ENCODE measurements around the gene ASAP2. TPM values are rescaled to one million over a fixed set of nuclear protein-coding genes. Genes with fewer than 3 reads are reported as not detected.

The ASAP2 gene
- total RNA-seq, 3 donors from 2014 or later = 50.4 to 84.1 (median 50.5) TPM

DNA sequence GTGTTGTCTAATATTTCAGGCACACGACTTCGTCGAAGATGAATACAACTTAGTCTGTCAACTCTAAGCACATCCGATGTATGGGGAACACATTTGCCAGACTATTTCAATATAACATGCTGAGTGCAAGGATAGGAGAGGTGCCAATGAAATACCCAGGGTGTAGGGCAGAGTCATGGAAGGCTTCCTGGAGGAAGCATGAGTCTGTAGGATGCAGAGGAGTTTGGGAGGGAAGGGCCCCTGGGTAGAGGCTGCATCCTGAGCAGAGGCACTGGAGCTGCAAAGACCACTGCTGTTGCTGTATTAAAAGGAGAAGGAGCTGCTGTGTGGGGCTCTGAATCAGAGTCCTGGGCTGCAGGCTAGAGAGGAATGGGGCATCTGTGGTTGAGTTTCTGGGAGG is 89.9 kb downstream of the ASAP2 start:
- TF ChIP-seq, protein P1, sequence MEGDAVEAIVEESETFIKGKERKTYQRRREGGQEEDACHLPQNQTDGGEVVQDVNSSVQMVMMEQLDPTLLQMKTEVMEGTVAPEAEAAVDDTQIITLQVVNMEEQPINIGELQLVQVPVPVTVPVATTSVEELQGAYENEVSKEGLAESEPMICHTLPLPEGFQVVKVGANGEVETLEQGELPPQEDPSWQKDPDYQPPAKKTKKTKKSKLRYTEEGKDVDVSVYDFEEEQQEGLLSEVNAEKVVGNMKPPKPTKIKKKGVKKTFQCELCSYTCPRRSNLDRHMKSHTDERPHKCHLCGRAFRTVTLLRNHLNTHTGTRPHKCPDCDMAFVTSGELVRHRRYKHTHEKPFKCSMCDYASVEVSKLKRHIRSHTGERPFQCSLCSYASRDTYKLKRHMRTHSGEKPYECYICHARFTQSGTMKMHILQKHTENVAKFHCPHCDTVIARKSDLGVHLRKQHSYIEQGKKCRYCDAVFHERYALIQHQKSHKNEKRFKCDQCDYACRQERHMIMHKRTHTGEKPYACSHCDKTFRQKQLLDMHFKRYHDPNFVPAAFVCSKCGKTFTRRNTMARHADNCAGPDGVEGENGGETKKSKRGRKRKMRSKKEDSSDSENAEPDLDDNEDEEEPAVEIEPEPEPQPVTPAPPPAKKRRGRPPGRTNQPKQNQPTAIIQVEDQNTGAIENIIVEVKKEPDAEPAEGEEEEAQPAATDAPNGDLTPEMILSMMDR (IDR thresholded peaks at IDR 0.05) = no peak
- Histone ChIP-seq H3K9me3 (no peaks in the 10 kb centered on the region), H3K4me1 (ENCODE audit: low read depth) (no peaks in the 10 kb centered on the region), H3K4me3 (no peak overlapping the region), H3K36me3 (ENCODE audit: low read depth) (no peaks in the 10 kb centered on the region)
- intact Hi-C loops (cut with DNase I, micrococcal nuclease) = no loop called here
- no peak for DNase-seq
- no peak for ATAC-seq

- intact Hi-C loops (cut with DNase I, micrococcal nuclease) = no loop called here
- Histone ChIP-seq H3K4me3 (no peak overlapping the region), H3K9me3 (no peaks in the 10 kb centered on the region), H3K4me1 (ENCODE audit: low read depth) (no peaks in the 10 kb centered on the region), H3K36me3 (ENCODE audit: low read depth) (no peaks in the 10 kb centered on the region)
- TF ChIP-seq, protein P1 (IDR thresholded peaks at IDR 0.05) = no peak
- ATAC-seq = no peak
- no peak for DNase-seq
These were observed 90.5 kb downstream of the ASAP2 start for GRCh38 chr2:9297156-9297555.

- Histone ChIP-seq H3K36me3 (ENCODE audit: low read depth) (no peaks in the 10 kb centered on the region), H3K9me3 (no peaks in the 10 kb centered on the region), H3K4me1 (ENCODE audit: low read depth) (no peaks in the 10 kb centered on the region), H3K4me3 (no peak overlapping the region)
- TF ChIP-seq, protein P1 (IDR thresholded peaks at IDR 0.05) = no peak
- intact Hi-C loops (cut with DNase I, micrococcal nuclease) = no loop called here
- ATAC-seq (no peak), DNase-seq (no peak)
These were observed 91.2 kb downstream of the ASAP2 start for GRCh38 chr2:9297807-9298206.

DNA sequence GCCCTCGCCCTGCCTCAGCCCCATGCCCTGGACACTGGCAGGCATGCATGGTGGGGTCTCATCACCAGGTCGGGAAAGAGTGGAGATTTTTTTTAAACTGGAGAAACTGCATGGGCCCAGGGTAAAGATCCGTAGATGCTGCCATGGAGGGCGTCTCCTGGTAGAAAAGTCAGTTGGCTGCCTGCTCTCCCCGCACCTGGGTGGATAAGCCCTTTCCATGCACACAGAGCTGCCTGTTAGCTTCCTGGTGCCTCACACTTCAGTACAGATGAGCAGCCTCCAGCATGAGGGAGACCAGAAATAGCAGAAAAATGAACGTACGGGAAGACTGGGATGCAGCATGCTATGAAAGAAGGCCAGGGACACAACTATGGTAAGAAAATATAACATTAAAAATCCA is 92.0 kb downstream of the ASAP2 start:
- ATAC-seq (no peak), DNase-seq (no peak)
- Histone ChIP-seq H3K4me1 (ENCODE audit: low read depth) (no peaks in the 10 kb centered on the region), H3K36me3 (ENCODE audit: low read depth) (no peaks in the 10 kb centered on the region), H3K9me3 (no peaks in the 10 kb centered on the region), H3K4me3 (no peak overlapping the region)
- intact Hi-C loops (cut with DNase I, micrococcal nuclease) = no loop called here
- TF ChIP-seq, protein P1 (IDR thresholded peaks at IDR 0.05) = no peak

DNA sequence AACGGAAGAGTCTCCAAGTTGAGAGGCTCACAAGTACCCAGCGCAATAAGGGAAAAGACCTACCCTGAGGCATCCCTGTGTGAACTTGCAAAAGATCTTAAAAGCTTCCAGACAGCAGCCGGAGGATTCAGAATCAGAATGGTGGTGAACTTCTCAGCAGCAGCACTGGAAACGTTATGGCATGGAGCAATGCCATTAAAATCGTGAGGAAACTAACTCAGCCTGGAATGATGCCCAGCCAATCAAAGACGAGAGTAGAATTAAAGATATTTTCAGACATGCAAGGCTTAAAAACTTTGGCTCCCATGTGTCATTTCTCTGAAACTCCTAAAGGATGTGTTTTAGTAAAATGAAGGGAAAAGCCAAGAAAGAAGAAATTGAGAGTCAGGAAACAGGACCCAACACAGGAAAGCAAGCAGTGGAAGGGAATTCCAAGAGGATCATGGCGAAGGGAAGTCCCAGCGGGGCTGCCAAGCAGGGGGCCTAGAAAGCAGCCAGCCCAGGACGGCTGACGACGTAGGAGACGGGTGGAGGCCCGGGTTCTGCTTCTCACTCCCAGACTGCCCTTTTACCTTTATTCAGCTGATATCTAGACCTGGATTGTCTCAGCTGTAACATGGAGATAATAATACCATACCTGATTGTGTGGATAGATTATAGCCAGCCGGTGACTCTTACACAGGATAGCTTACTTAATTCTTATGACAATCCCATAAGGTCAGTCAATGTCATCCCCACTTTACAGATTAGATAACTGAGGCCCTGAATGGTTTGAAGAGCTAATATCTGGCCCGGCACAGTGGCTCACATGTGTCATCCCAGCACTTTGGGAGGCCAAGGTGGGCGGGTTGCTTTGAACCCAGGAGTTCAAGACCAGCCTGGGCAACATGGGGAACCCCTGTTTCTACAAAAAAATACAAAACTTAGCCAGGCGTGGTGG is 92.8 kb downstream of the ASAP2 start:
- Histone ChIP-seq H3K4me3 (no peak overlapping the region), H3K36me3 (ENCODE audit: low read depth) (no peaks in the 10 kb centered on the region), H3K9me3 (no peaks in the 10 kb centered on the region), H3K4me1 (ENCODE audit: low read depth) (no peaks in the 10 kb centered on the region)
- intact Hi-C loops (cut with DNase I, micrococcal nuclease) = no loop called here
- no peak for DNase-seq
- no peak for ATAC-seq
- TF ChIP-seq, protein P1 (IDR thresholded peaks at IDR 0.05) = no peak

Data from mucosa of descending colon (tissue), 3 donors.